ENCODE measurements around the gene TBR1. TPM values are rescaled to one million over a fixed set of nuclear protein-coding genes. Genes with fewer than 3 reads are reported as not detected.

Gene TBR1
- total RNA-seq, 1 donor from 2014 or later: not detected

DNA sequence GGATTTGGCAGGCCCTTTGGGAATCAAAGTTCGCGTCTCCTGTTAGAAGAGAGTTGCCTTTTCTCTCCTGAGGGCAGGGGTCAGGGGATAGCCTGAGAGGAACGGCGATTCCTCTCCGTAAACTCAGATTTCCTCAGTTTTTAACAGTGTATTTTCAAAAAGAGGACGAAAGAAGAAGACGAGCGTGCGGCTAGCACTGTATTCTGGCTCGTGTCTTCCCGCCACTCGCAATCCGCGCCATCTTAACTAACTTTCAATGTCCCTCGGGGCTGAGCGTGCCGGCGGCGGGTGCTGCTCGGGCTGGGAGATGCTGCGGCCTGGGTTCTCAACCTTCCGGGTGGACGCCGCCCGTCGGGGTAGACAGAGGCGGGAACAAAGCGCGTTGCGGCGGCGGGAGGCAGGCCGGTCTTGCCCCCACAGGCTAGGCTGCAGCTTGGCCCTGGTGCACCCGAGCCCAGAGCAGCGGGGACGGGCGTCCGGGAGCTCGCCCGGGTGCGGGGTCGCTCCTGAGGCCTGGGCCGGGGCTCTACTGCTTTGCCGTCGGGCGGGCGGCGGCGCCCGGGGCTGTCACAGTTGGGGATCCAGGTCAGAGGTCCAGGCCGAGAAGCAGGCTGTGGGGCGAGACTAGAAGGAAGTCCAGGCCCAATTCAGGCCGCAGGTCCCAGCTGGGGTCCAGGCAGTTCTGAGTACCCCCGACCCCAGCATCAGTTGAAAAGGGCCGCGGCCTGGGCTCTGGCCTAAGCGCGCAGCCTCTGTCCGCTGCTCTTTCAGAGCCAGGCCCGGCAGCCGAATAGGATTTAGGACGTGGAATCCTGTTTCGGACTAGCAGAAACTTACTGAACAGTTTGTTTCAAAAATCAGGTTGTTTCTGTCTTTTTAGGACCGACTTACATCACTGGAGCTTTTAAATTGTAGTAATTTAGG lies 11.8 kb downstream of the TBR1 start:
- DNase-seq: no peak

DNA sequence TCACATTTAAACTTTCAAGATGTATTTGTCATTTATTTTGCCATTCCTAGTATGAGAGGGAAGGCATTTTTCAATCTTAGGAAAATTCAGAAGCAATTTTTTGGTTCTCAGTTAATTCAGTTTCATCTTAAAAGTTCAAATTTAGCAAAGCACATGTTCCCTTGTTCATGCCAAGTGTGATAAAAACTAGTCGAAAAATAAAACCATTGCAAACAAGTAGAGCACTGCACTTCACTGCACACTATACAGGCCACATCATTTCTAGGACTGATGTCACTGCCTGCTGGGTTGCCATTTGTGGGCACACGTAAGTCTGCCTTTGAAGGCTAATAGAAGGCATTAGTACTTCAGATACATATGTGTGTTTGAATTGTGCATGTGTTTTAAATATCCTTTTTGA lies 14.3 kb downstream of the TBR1 start:
- DNase-seq: no peak

DNA sequence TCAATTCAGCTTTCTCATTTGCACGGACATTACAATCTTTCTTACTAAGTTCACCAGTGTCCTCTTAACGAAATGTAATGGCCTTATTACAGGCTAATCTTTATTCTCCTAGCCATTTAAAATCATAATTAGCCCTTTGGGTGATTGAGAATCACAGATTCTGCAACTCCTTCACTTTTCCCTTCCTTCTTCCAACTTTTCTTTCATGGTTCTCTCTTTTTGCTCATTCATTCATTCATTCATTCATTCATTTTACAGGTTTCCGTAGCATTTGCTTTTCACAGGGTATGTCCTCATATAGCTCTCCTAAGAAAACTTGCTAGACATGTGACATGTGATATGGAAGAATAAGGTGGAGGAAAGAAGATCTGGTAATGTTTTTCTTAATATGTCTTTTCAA lies 16.0 kb downstream of the TBR1 start:
- DNase-seq: no peak

DNA sequence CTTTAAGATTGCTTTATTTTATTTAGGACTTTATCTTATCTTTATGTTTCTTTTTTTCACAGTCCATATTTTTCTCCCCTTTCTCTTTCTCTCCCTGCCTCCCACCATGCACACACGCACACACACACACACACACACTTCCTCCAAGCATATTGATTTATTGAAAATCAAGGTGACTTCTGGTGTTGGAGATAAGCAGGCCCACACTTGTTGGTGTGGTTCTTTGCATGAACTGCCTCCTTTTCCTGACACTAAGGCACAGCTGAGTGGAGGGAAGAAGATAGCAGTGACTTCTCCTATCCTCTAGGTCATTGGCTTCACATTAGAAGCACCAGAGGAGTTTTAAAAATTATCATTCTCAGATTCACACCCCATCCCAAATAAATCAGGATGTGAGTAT lies 18.0 kb downstream of the TBR1 start:
- DNase-seq: no peak

GRCh38 chr2:161436411-161436810 lies 20.3 kb downstream of the TBR1 start:
- no peak for DNase-seq

- no peak for DNase-seq
Measured at GRCh38 chr2:161438598-161438997, 22.5 kb downstream of the TBR1 start.

- no peak for DNase-seq
Measured at GRCh38 chr2:161445097-161445496, 29.0 kb downstream of the TBR1 start.

DNA sequence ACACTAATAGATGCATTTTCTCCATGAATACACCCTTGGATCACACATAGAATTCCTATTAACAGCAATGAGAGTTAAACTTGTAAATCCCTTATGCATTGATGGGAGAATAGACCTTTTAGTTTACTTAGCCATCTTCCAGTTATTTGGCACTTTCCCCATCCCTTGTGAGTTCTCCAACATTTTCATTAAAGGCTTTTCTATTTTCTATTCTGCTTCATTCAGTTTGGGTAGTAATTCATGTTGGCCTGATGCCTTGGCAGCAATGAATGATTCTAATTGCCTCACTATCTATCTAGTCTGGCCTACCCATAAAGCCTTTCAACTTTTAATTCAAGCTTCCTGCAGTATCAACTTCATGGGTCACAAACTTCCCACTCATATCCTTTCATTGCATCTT lies 32.3 kb downstream of the TBR1 start:
- no peak for DNase-seq

DNA sequence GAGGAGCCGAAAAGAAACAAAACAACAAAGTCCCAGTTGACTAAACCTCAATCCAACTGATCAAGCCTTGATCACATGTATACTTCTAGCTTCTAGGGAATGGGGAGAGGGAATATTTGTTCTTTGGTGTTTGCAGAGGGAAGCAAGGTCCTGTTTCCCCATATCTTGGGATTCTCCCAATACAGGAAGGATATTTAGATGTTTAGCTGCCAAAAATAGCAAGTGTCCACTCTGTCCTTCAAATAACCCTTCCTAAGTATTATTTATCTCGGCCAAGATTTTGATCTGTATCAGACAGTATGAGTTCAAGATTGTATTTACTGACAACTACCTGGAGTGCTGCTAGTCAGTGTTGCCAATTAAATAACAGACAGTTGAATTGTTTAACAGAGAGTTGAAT lies 55.5 kb downstream of the TBR1 start:
- DNase-seq: no peak

- DNase-seq: no peak
Measured at GRCh38 chr2:161474920-161475319, 58.8 kb downstream of the TBR1 start.

Other genes starting within 250 kb of the TBR1 start
- 82.7 and 113 TPM in 2 replicates for gene PSMD14, start 107.9 kb upstream of the TBR1 start, total RNA-seq
- under 0.01 TPM in 1 of 2 replicates, not detected in the other for gene SLC4A10, start 208.1 kb downstream of the TBR1 start, total RNA-seq

Data from dermis blood vessel endothelial cell (primary cell).